ENCODE data around the gene ARL8B. TPM values are rescaled to one million over a fixed set of nuclear protein-coding genes. Genes with fewer than 3 reads are reported as not detected.

The ARL8B gene
- total and polyA plus RNA-seq, 2 of the 8 experiments (the other 6 are each of a cell fraction or from before 2014, with no cell fraction given) = 14.5 to 27.8 TPM

DNA sequence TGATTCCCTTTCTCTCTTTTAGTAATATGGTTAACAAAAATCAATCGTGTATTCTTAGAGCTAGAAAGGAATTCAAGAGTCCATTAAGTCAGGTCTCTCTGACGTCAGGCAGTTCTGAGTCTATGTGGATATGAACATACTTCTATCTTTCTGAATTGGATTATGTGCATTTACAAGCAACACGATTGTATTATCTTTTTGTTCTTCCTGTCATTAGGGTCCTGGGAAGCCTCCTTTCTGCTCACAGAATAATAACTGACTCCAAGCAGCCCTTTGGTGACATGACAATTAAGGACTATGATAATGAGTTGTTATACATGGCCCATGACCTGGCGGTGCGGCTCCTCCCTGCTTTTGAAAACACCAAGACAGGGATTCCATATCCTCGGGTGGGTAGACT is 79.4 kb downstream of the ARL8B start:
- Histone ChIP-seq H3K56ac (replicated peaks; ENCODE audit: insufficient read length, low read depth, low read length) (no peak overlapping the region), H2BK20ac (ENCODE audit: low read length) (no peak overlapping the region), H3K4me1 (replicated peaks in 1 of 4; ENCODE audit: control insufficient read depth in 3 of 4, insufficient read depth in 4 of 4, low read length in 3 of 4) (peaks cover 0 to 7% (median 5%) of the 10 kb centered on the region in 4 experiments; a peak in 5 of 7 replicates), H3K79me1 (ENCODE audit: low read depth, low read length) (no peaks in the 10 kb centered on the region), H3K4ac (replicated peaks; ENCODE audit: insufficient read length, low read depth, low read length) (no peak overlapping the region), H3K79me2 (ENCODE audit: control insufficient read depth in 1 of 2, insufficient read depth in 2 of 2, low read length in 2 of 2) (no peaks in the 10 kb centered on the region), H3K27me3 (replicated peaks in 1 of 4; ENCODE audit: control insufficient read depth in 3 of 4, extremely low read depth in 1 of 4, insufficient read depth in 3 of 4, low read length in 3 of 4) (no peaks in the 10 kb centered on the region), H2AFZ (ENCODE audit: low read length) (no peak overlapping the region), H2AK5ac (ENCODE audit: low read depth, low read length) (no peak overlapping the region), H4K5ac (ENCODE audit: insufficient read length, low read depth, low read length) (no peak overlapping the region), H3K4me2 (ENCODE audit: insufficient read depth in 1 of 2, low read depth in 2 of 2, low read length in 2 of 2) (no peak overlapping the region), H2BK5ac (ENCODE audit: low read depth, low read length) (no peak overlapping the region), H4K91ac (replicated peaks; ENCODE audit: insufficient read length, low read length) (no peak overlapping the region), H3K9me3 (ENCODE audit: insufficient read depth in 2 of 2, low read depth in 1 of 2, low read length in 1 of 2) (no peaks in the 10 kb centered on the region), H3K4me3 (ENCODE audit: extremely low read depth in 1 of 4, insufficient read depth in 2 of 4, low read depth in 3 of 4, low read length in 4 of 4) (no peak overlapping the region), H3K23me2 (ENCODE audit: low read depth, low read length) (no peaks in the 10 kb centered on the region), H2BK120ac (replicated peaks; ENCODE audit: low read depth, low read length) (no peak overlapping the region), H3K9ac (replicated peaks in 1 of 4; ENCODE audit: extremely low read depth in 1 of 4, low read depth in 3 of 4, low read length in 3 of 4) (no peak overlapping the region), H3K23ac (ENCODE audit: insufficient read length) (no peak overlapping the region), H3K27ac (ENCODE audit: low read depth, low read length) (no peak overlapping the region), H3K36me3 (ENCODE audit: control insufficient read depth in 2 of 4, insufficient read depth in 4 of 4, low read length in 3 of 4) (peaks cover 2 to 41% (median 21%) of the 10 kb centered on the region in 4 experiments; a peak in 6 of 8 replicates), H3K14ac (ENCODE audit: insufficient read length) (no peak overlapping the region), H2BK15ac (ENCODE audit: low read length) (no peak overlapping the region), H2BK12ac (ENCODE audit: low read depth, low read length) (no peak overlapping the region), H3K18ac (ENCODE audit: extremely low read depth, low read length) (no peak overlapping the region), H4K20me1 (replicated peaks in 1 of 2; ENCODE audit: control insufficient read depth in 1 of 2, insufficient read depth in 2 of 2, low read length in 2 of 2) (no peaks in the 10 kb centered on the region), H4K8ac (ENCODE audit: extremely low read depth, insufficient read depth, low read length) (no peak overlapping the region)
- WGBS, 2 experiments (ENCODE audit: extremely low coverage in 1 of 2, insufficient coverage in 1 of 2, insufficient read length in 1 of 2, insufficient replicate concordance in 2 of 2, low coverage in 1 of 2, low lambda C conversion rate in 2 of 2, missing lambda C conversion rate in 1 of 2) = 89% methylated on average over 6 of the region's 6 CpGs; no CpG with 5 or more reads in 1 of the 2 experiments
- ChIA-PET POLR2A (ENCODE audit: partially characterized antibody) (no interaction called here), CTCF (ENCODE audit: partially characterized antibody) (no interaction called here)
- no peak for DNase-seq (ENCODE audit: low read depth in 1 of 2, low spot score in 2 of 2)
- no peak for FAIRE-seq
- TF ChIP-seq CTBP2 (IDR thresholded peaks at IDR 0.05; ENCODE audit: borderline replicate concordance, insufficient read depth, insufficient read length, low read length) (no peak), SAP30 (IDR thresholded peaks at IDR 0.05; ENCODE audit: insufficient read depth, insufficient replicate concordance, low read length) (no peak), GABPA (IDR thresholded peaks at IDR 0.05; ENCODE audit: borderline replicate concordance, insufficient read depth, low read length) (no peak), SP1 (IDR thresholded peaks at IDR 0.05; ENCODE audit: low read depth, low read length) (no peak), CBX5 (IDR thresholded peaks at IDR 0.05; ENCODE audit: low read depth, low read length) (no peak), SIRT6 (IDR thresholded peaks at IDR 0.05; ENCODE audit: low read length) (no peak), HDAC2 (IDR thresholded peaks at IDR 0.05; ENCODE audit: borderline replicate concordance in 1 of 2, low read depth in 2 of 2, low read length in 2 of 2) (no peak)

Data from H1 (cell line).